Posterior vena cava (tissue), 2 donors: Measurements from ENCODE around the gene HOTAIR. TPM values are rescaled to one million over a fixed set of nuclear protein-coding genes. Genes with fewer than 3 reads are reported as not detected.

ENCODE experiments used
- DNase-seq: peaks from one replicate; pipeline ENCODE4 v3.0.0-alpha.2; 2020; ENCODE audit warnings: low spot score
- intact Hi-C, 2 donors: fragments of 100-400 bp; cut with DNase I; formaldehyde crosslinking; loops; one replicate each; pipeline versions ENCODE4 v1.14.1 to v1.14.2; 2022 to 2023
- total RNA-seq, 2 donors: library from RNA; stranded (reverse); fragmentation: NEBNext Ultra II Directional; extraction: Animal tissue kit (Norgen Biotek cat#: 25700); gene quantifications; one replicate each; pipeline ENCODE4 v1.2.1, GENCODE V29; 2021
- donor health status: DM: yes; HTN: yes; CAD: no.
- donor health status: DM: yes; HTN: yes; CAD: no.

The HOTAIR gene
- total RNA-seq, 2 donors from 2014 or later, result 2.0 to 4.8 TPM

GRCh38 chr12:54002278-54002914 lies 27.6 kb upstream of the HOTAIR start:
- DNase-seq, result no peak
- intact Hi-C loops, result loop anchor here in 1 of 2 donors (10.0 kb wide), 1 partner anchor 352 kb away; no protein-coding TSS in a partner anchor

DNA sequence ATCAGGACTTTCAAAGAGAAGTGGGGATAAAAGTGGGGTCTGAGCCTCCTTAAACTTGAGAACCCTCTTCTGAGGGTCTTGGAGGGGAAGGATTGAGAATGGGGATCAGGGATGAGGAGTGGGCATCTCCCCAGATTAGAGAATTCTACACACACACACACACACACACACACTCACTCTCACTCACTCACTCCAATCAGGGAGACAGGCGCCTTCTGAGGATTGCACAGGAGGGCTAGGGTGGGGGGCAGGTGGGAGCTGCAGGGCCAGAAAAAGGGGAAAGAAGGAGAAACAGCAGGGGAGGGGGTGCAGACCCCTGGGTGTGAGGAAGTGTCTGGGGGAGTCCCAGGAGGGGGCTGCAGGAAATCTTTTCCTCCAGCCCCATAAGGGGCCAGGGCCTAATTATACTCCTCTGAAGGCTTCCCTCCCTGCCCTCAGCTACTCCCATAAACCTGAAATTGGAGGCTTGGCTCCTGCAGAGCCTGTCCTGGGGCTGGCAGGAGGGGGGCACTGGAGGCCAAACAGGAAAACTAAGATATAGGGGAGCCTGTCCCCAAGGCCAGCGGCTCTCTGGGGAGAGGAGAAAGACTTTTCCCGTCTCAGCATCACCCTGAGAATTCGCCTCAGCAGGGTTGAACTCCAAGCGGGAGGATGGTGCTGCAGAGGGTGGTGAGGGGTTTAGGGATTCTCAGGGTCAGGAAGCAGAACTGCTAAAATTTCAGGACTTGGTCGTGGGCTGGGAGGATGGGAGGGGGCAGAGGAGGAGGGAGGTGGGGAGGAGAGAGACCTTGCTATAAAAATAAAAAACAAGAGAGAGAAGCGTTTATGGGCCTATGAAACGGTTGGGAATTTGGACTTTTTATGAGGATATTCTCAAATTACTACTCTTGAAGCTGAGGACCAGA lies 26.8 kb upstream of the HOTAIR start:
- intact Hi-C loops, result loop anchor here in 1 of 2 donors (10.0 kb wide), 1 partner anchor 353 kb away; no protein-coding TSS in a partner anchor
- DNase-seq, result no peak

DNA sequence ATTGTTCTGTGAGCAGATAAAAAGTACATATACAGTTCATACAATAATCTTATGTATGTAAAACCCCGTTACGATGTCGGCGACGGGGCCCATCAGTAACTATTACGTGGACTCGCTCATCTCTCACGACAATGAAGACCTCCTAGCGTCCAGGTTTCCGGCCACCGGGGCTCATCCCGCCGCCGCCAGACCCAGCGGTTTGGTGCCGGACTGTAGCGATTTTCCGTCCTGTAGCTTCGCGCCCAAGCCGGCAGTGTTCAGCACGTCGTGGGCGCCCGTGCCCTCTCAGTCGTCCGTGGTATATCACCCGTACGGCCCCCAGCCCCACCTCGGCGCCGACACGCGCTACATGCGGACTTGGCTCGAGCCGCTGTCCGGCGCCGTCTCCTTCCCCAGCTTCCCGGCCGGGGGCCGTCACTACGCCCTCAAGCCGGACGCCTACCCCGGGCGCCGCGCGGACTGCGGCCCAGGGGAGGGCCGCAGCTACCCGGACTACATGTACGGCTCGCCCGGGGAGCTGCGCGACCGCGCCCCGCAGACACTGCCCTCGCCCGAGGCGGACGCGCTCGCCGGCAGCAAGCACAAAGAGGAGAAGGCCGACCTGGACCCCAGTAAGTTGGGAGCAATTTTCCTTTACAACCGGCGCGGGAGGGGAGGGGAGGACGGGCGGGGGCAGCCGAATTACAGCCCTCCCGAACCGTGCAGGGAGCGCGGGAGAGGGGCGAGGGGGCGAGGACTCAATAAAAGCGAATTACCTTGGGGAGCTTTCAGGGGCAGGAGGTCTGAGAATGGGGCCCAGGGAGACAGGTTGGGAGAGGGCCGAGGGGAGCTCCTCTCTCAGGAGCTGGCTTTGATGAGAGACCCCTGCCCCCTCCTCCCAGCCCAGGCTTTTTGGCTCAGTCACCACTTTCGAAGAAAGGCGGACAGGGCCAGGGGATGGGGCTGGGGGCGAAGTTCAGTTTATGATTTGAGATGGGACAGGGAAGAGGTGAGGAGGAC lies 25.7 kb upstream of the HOTAIR start, which contains the start of gene HOXC9:
HOXC9 (plus strand) TSS at position 46 of the 999 bp plus-strand sequence; CDS start at position 74, 28 bp downstream.
- DNase-seq, result no peak
- intact Hi-C loops, result loop anchor here in 1 of 2 donors (10.0 kb wide), 1 partner anchor 354 kb away; no protein-coding TSS in a partner anchor

DNA sequence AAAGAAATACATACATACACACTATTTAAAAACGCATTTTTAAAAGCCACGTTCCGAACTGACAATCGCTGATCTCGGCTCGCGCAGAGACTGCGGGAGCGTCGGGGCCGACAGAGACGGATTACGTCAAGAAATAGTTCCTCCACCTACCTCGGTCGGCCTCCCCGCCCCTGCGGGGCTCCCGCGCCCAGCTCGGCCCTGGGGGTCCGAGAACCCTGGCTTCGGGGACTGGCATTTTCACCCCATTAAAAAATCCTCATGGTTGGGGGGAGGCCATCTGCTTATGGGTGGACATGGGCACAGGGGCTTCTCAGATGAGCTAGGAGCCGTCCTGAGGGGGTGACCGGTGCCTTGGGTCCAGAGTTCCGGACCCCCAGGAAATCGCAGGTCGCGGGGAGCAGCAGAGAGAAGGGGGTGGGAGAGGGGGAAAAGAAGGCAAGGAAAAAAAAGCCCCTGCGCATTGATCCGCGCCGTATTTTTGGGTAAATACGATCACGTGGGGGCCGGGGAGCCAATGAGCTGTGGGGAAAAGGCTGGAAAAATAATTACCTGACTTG lies 24.9 kb upstream of the HOTAIR start:
- peak; percentile 91 for DNase-seq
- intact Hi-C loops, result loop anchor here in 1 of 2 donors (10.0 kb wide), 1 partner anchor 355 kb away; no protein-coding TSS in a partner anchor

DNA sequence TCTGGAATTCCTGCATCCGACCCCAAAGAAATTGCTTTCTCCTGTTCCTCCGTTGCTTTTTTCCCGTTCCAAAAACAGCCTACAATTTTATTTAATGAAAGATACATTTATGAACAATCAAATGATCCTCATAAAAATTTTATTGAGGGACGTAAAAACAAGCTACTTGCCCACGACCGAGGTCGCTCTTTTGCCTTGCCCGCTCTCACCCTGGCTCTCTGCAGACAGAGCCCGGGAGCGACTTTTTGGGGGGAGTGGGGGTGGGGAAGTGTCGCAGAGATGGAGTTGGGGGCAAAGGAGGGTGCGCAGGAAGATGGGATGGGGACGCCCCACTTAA lies 24.1 kb upstream of the HOTAIR start:
- intact Hi-C loops, result no loop called here
- DNase-seq, result no peak

- DNase-seq, result no peak
- intact Hi-C loops, result no loop called here
These were observed 23.6 kb upstream of the HOTAIR start for GRCh38 chr12:53998110-53998899.

- no peak for DNase-seq
- intact Hi-C loops, result no loop called here
These were observed 22.7 kb upstream of the HOTAIR start for GRCh38 chr12:53997204-53998109.

GRCh38 chr12:53996240-53997203 lies 21.8 kb upstream of the HOTAIR start:
- DNase-seq, result no peak
- intact Hi-C loops, result no loop called here

DNA sequence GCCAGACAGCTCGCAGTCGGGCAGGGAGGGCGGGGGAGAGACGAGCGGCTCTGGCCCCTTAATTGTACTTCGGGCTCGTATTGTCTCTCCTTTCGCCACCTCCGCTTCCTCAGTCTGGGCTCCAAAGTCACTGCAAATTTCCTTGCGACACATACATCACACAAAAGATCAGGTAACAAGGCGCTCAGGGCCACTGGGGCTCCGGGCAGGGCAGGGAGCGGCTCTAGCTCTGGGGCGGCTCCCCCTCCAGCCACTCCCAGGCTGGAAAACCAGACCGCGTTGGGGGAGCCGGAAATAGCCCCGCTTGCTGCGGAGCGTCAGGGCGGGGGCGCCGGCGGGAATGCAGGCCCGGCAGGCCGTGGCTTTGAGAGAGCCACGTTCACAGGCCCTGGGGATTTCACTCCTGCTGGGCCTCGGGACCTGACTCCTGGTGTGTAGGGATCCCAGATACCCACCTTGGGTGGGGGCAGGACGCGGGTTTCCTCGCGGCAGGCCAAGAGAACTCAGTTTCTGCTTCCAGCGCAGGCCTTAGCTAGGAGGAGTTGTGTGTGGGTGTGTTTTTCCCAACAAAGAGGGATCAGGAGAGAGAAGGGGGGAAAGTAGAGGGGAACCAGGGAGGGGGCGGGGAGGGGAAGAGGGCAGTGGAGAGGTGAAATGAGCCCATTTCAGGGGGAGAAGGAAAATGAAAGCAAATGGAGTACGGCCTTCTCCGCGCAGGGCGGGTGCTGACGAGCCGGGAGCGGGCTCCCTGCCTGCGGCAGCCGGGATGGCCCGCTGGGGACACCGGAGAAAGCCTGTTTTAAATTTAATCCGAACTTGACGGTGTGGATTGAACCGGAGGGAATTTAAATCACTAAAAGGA lies 20.9 kb upstream of the HOTAIR start:
- DNase-seq, result peak; percentile 93
- intact Hi-C loops, result no loop called here

GRCh38 chr12:53995002-53995377 lies 20.2 kb upstream of the HOTAIR start:
- intact Hi-C loops, result no loop called here
- DNase-seq, result no peak

- intact Hi-C loops, result loop anchor here in 1 of 2 donors (5.0 kb wide), 1 partner anchor 33 kb away; the partner anchor contains the start of gene HOXC6
- DNase-seq, result no peak
These were observed 19.7 kb upstream of the HOTAIR start for GRCh38 chr12:53994264-53995001.

- intact Hi-C loops, result loop anchor here in 1 of 2 donors (5.0 kb wide), 1 partner anchor 33 kb away; the partner anchor contains the start of gene HOXC6
- no peak for DNase-seq
These were observed 19.2 kb upstream of the HOTAIR start for GRCh38 chr12:53994009-53994263.

- intact Hi-C loops, result loop anchor here in 1 of 2 donors (5.0 kb wide), 1 partner anchor 34 kb away; the partner anchor contains the start of gene HOXC6
- no peak for DNase-seq
These were observed 18.6 kb upstream of the HOTAIR start for GRCh38 chr12:53993162-53994008.
